OCI-M1 (cell line): ENCODE results near the gene NCLN.
"Not testable (repeated sequence)": the region's sequence is repeated elsewhere in the genome, so short reads cannot be mapped to it uniquely, and the experiment has no call there.

Source experiments
- DNase-seq: peaks from one replicate; lab custom pipeline; 2025; lab: John Stamatoyannopoulos, UW

NCLN gene

DNA sequence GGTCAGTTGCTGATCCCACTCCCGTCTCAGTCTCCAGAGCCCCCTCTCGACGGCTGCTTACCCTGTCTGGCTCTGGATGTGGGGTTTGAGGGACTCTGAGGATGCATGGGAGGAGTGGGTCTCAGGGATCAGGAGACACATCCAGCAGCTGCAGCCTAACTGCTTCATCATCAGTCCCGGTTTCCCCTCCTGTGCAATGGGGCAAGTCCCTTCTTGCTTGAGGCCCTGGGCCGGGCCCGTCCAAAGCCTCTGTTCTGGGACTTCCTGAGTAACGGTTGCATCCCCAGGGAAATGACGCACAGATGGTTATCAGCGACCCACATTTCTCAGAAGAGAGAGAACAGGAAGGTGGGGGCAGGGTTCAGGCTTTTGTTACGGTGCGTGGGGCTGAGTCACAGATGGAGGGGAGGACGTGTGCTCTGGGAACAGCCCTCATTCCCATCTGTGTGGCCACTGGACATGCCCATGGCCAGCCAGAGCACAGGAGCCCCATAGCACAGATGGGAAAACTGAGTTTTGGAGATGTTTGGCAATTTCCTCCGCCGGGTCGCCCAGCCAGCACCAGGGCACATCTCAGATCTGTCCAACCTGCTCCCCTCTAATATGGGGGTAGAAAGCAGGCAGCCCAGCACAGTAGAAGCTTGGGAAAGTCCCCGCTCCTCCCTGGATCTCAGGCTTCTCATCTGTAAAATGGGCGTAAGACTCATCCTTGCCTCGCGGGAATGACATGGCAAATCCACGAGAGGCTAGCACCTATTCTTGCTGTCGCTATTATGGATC, 30.6 kb upstream of the NCLN start:
- DNase-seq = peak; percentile 92

DNA sequence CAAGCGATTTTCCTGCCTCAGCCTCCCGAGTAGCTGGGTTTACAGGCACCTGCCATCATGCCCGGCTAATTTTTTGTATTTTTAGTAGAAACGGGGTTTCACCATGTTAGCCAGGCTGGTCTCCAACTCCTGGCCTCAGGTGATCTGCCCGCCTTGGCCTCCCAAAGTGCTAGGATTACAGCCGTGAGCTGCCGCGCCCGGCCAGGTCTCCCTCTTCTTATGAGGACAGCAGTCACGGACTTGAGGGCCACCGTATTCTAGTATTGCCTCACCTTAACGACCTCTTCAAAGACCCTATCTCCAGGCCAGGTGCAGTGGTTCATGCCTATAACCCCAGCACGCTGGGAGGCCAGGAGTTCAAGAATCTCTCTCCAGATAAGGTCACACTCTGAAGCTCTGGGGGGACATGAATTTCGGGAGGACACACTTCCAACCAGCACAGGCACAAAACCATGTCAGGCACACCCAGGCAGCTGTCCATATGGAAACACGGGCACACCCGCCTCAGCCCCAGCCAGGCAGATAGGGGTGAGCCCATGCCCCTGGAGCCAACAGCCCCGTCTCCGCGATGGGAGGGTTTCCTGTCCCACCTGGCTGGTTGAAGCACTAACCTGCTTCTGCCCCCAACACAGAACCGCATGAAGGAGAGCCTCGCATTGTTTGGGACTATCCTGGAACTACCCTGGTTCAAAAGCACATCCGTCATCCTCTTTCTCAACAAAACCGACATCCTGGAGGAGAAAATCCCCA, 28.5 kb upstream of the NCLN start:
- DNase-seq = no peak

DNA sequence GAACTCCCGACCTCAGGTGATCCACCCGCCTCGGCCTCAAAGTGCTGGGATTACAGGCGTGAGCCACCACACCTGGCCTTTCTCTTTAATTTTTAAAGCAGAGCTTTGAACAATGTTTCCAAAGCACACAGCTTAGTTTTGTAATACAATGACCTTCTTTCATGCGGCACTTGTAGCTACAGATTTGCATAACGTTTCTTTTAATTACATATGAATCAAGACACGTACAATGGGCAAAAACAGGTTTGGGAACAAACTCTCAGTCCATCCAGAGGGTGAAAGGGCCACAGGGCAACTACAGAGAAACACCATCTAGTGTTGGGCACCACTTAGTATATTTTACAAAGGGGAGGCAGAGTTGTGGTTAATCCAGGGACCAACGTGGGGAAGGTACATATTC, 26.2 kb upstream of the NCLN start:
- no peak for DNase-seq

DNA sequence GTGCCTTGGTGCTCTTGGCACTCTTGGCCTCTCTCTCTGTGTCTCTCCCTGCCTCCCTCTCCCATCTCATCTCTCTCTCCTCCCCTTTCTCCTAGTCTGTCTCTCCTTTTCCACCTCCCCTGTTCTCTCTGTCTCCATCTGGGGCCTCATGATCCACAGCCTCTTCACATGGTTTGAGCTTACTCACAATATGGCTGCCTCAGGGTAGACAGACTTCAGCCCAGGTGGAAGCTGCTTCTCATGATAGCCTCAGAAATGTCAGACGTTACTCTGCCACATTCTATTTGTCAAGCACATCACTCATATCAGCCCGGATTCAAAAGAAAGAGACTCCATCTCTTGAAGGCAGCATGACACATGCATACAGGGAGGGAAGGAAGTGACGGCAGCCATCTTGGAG, 25.5 kb upstream of the NCLN start:
- DNase-seq = no peak

DNA sequence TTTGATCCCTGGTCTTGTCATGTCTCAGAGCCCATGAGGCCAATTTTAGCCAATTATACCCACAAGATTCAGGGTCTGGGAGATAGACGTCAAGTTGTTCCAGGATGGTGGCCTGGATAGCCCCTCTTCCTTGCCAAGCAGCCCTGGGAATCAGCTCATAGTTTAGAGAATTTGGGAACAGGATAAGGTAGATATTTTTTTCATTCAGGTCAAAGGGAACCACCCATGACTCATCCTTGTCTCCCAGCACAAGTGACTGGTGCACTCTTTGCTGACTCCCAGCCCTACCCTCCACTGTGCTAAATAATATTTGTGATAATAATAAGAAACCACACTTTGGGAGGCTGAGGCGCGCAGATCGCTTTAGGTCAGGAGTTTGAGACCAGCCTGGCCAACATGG, 24.3 kb upstream of the NCLN start:
- DNase-seq = no peak

DNA sequence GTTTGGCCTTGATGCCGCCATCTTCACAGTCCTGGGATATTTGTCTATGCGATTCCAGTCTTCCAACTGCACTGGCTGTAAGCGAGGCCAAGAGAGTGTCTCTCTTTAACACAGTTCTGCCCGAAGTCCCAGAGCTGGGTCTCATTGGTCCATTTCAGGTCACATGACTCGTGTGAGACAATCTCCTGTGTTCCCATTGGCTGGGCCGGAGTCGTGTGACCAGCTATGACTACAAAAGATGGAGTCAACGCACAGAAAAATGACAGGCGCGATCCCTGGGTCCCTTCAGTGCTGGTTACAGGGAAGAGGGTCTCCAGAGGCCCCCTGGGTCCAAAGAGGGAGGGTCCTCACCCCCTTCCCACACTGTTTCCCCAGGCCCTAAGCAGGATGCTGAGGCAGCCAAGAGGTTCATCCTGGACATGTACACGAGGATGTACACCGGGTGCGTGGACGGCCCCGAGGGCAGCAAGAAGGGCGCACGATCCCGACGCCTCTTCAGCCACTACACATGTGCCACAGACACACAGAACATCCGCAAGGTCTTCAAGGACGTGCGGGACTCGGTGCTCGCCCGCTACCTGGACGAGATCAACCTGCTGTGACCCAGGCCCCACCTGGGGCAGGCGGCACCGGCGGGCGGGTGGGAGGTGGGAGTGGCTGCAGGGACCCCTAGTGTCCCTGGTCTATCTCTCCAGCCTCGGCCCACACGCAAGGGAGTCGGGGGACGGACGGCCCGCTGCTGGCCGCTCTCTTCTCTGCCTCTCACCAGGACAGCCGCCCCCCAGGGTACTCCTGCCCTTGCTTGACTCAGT, 23.1 kb upstream of the NCLN start:
- no peak for DNase-seq

DNA sequence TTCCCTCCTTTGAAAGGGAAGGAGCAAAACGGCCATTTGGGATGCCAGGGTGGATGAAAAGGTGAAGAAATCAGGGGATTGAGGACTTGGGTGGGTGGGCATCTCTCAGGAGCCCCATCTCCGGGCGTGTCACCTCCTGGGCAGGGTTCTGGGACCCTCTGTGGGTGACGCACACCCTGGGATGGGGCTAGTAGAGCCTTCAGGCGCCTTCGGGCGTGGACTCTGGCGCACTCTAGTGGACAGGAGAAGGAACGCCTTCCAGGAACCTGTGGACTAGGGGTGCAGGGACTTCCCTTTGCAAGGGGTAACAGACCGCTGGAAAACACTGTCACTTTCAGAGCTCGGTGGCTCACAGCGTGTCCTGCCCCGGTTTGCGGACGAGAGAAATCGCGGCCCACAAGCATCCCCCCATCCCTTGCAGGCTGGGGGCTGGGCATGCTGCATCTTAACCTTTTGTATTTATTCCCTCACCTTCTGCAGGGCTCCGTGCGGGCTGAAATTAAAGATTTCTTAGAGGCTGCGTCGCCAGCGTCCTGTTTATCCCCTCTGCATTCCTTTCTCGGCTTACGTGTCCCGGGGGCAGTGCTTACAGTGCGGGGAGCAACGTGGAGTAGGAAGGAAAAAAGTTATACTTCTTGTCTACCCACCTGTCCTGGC, 22.4 kb upstream of the NCLN start:
- peak; percentile 56 for DNase-seq

DNA sequence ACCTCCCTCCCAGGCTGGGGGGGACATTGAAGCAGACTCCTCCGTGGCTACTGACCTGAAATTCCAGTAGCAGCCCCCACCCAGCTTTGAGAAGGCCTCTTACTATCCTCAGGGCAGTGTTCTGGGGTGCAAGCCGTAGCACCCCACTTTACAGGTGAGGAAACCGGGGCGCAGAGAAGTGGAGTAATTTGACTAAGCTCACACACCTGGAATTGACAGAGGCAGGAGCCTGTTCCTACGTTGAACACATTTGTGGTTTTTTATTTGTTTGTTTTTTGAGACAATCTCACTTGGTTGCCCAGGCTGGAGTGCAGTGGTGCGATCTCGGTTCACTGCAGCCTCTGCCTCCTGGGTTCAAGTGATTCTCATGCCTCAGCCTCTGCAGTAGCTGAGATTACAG, 21.8 kb upstream of the NCLN start:
- DNase-seq = no peak

DNA sequence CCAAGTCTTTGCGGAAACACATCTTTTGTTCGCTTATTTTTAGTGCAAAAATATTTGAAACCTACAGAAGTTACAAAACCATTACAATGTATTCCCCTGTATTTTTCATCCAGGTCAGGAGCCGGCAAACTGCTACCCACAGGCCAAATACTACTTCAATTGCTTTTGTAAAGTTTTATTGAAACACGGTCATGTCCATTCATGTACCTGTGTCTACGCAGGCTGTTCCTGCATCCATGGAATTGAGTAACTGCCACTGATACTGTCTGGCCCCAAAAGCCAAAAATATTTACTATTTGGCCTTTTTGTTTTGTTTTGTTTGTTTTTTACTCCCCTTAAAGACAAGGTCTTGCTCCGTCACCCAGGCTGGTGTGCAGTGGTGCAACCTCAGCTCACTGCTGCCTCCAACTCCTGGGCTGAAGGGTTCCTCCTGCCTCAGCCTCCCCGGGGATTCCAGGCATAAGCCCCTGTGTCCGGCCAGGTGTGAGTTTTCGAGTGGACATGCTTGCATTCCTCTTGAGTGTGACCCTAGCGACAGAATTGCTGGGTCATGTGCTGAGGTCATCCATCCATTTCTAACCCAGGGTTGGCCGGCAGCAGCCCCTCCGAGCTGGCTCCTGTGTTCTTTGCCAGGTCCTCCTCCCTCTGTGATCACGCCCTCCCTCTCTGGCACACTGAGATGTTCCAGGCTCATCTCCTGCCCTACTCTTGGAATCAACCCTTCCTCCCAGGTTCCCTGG, 18.0 kb upstream of the NCLN start:
- DNase-seq = no peak

DNA sequence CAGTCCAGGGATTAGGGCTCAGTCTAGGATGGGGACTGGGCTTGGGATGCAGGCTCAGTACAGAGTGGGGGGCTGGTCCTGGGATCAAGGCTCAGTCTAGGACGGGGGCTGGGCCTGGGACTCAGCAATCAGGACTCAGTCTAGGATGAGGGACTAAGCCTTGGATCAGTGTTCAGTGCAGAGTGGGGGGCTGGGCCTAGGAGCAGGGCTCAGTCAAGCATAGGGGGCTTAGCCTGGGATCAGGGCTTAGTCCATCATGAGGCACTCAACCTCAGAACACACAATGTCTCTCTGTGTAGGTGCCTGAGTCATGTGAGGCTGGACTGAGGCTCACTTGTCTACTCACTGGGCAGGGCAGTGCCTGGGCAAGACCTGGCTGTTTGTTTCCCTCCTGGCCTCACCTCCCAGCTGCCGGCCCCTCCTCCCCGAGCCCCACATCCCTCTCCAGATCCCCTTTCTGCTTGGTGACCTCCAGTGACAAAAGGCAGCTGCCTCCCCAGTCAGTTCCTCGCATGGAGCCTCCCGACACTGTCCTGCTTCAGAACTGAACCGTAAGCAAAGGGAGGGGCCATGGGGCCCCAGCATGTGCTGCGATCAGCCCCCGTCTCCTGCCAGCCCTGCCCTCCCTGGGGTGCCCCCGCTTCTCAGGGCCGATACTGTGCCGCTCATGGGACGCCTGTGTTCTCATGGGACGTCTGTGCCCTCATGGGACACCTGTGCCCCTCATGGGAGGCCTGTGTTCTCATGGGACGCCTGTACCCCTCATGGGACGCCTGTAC, 13.6 kb upstream of the NCLN start:
- no peak for DNase-seq

DNA sequence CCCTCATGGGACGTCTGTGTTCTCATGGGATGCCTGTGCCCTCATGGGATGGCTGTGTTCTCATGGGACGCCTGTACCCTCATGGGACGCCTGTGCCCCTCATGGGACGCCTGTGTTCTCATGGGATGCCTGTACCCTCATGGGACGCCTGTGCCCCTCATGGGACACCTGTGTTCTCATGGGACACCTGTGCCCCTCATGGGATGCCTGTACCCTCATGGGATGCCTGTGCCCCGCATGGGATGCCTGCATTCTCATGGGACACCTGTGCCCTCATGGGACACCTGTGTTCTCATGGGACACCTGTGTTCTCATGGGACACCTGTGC, 13.1 kb upstream of the NCLN start:
- DNase-seq = not testable (repeated sequence)

DNA sequence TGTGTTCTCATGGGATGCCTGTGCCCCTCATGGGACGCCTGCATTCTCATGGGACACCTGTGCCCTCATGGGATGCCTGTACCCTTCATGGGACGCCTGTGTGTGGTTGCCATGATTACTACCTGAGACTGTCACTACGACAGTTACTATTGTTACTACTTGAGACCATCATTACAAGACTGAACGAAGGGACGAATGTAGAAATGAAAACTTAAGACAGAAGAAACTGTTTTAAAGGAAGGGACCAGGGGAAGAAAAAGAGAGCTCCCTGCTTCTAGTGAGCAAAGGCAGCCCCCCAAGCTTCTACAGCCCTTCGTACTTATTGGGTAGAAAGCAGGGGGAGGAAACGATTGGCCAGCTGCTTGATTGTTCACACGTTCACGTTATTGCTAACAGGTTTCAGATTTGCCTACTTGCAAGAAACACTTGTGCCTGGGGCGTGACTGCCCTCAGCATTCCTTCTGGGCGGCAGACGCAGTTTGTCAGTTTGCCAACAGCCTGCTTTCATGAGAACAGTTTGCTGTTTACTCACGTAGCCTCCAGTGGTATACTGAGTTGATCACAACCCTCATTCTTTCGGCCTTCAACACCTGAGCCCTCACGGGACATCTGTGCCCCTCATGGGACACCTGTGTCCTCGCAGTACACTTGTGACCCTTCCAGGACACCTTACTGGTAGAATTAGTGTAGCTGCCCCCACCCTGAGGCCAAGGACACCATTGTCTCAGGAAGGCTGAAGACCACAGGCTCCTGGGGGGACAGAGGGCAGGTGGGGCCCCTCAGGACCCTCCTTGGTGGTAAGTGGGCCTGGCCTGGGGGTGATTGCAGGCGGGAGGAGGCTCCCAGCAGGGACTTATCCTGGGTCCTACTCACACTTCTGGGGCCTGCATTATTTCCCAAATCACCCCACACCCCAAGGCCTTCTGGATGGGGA, 9.7 kb upstream of the NCLN start:
- DNase-seq = no peak

DNA sequence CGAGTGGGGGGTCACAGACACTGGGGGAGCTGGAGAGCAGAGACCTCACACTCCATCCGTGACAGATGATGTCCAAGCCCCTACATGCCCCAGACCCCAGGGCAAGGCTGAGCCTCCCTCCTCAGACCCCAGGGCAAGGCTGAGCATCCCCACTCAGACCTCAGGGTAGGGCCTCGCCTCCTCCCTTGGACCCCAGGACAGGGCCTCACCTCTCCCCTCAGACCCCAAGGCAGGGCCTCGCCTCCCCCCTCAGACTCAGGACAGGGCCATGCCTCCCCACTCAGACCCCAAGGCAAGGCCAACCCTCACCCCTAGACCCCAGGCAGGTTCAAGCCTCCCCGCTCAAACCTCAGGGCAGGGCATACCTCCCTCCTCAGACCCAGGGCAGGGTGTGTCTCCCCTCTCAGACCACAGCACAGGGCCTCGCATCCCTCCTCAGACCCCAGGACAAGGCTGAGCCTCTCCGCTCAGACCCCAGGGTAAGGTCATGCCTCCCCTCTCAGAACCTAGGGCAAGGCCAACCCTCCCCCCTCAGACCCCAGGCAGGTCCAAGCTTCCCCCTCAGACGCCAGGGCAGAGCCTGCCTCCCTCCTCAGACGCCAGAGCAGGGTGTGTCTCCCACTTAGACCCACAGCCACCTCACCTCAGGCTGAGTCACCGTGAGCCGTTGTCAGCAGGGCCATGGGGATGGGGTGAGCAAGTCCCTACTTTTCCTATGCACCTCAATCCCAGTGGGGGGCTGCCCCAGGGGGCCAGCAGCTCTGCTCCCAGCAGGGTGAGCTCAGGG, 8.8 kb upstream of the NCLN start:
- peak; percentile 1 for DNase-seq

DNA sequence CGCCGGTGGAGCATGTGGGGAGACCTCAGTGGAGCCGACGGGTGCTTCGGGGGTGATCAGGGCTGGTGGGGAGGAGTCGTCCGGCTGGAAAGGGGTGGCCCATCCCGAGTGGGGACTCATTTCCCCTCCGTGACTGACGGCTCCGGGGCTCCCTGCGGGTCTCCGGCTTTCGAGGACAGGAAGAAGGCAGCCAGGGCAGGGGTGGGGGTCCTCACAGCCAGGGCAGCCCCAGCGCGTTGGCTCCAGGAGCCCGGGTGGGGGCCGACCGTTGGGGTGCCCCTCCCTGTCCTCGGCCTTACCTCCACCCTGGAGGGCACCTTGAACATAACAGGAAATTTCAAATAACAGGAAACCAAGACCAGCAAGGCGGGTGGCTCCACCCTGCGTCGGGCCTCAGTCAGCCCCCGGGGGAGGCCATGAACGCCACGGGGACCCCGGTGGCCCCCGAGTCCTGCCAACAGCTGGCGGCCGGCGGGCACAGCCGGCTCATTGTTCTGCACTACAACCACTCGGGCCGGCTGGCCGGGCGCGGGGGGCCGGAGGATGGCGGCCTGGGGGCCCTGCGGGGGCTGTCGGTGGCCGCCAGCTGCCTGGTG, 7.3 kb upstream of the NCLN start, which contains the start of gene S1PR4:
S1PR4 (plus strand) TSS at position 393 of the 596 bp plus-strand sequence; CDS start at position 417, 24 bp downstream.
- DNase-seq = no peak

DNA sequence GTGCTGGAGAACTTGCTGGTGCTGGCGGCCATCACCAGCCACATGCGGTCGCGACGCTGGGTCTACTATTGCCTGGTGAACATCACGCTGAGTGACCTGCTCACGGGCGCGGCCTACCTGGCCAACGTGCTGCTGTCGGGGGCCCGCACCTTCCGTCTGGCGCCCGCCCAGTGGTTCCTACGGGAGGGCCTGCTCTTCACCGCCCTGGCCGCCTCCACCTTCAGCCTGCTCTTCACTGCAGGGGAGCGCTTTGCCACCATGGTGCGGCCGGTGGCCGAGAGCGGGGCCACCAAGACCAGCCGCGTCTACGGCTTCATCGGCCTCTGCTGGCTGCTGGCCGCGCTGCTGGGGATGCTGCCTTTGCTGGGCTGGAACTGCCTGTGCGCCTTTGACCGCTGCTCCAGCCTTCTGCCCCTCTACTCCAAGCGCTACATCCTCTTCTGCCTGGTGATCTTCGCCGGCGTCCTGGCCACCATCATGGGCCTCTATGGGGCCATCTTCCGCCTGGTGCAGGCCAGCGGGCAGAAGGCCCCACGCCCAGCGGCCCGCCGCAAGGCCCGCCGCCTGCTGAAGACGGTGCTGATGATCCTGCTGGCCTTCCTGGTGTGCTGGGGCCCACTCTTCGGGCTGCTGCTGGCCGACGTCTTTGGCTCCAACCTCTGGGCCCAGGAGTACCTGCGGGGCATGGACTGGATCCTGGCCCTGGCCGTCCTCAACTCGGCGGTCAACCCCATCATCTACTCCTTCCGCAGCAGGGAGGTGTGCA, 6.6 kb upstream of the NCLN start:
- no peak for DNase-seq

DNA sequence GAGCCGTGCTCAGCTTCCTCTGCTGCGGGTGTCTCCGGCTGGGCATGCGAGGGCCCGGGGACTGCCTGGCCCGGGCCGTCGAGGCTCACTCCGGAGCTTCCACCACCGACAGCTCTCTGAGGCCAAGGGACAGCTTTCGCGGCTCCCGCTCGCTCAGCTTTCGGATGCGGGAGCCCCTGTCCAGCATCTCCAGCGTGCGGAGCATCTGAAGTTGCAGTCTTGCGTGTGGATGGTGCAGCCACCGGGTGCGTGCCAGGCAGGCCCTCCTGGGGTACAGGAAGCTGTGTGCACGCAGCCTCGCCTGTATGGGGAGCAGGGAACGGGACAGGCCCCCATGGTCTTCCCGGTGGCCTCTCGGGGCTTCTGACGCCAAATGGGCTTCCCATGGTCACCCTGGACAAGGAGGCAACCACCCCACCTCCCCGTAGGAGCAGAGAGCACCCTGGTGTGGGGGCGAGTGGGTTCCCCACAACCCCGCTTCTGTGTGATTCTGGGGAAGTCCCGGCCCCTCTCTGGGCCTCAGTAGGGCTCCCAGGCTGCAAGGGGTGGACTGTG, 5.9 kb upstream of the NCLN start:
- DNase-seq = no peak
